Thoracic aorta (tissue), 2 donors: Measurements from ENCODE around the gene TRIM5. TPM values are rescaled to one million over a fixed set of nuclear protein-coding genes. Genes with fewer than 3 reads are reported as not detected.

Experiments
- ATAC-seq: fragments of 150-250 bp; one replicate; pipeline ENCODE4 v1.8.0; 2017; ENCODE audit warnings: low read depth; ENCODE audit not compliant: insufficient number of reproducible peaks, low FRiP score
- DNase-seq: peaks from one replicate; pipeline ENCODE4 v3.0.0-alpha.2; 2020; ENCODE audit warnings: low spot score
- H3K27ac ChIP-seq, 2 donors: fragments of 200-600 bp; sonication (generic); 1 replicate in 1 of 2; 2 replicates in 1 of 2; pipeline ENCODE4 v1.5.1; 2016; ENCODE audit warnings: mild to moderate bottlenecking in 2 of 2, moderate library complexity in 2 of 2
- H3K27me3 ChIP-seq: fragments of 200-600 bp; sonication (generic); replicated peaks from 2 replicates; pipeline ENCODE4 v1.6.0; 2016; ENCODE audit warnings: mild to moderate bottlenecking; ENCODE audit not compliant: insufficient read depth
- H3K36me3 ChIP-seq: fragments of 200-600 bp; sonication (generic); one replicate; pipeline ENCODE4 v1.5.1; 2016
- H3K4me1 ChIP-seq, 2 donors: fragments of 200-600 bp; sonication (generic); 1 replicate in 1 of 2; 2 replicates in 1 of 2; pipeline versions ENCODE4 v1.5.1 to v1.6.0; 2016; ENCODE audit warnings: low read depth in 2 of 2, mild to moderate bottlenecking in 1 of 2; ENCODE audit not compliant: control insufficient read depth in 1 of 2
- H3K4me3 ChIP-seq: fragments of 200-600 bp; sonication (generic); 2 replicates; pipeline ENCODE4 v1.5.1; 2016; ENCODE audit warnings: mild to moderate bottlenecking
- H3K9me3 ChIP-seq: fragments of 200-600 bp; sonication (generic); 2 replicates; pipeline ENCODE4 v1.5.1; 2016
- total RNA-seq, 2 donors: library from RNA; depleted of rRNA; stranded (reverse); fragments of >200 nt; gene quantifications; one replicate each; pipeline versions ENCODE4 v1.1.0 to v1.2.3, GENCODE V29; 2016
- TF ChIP-seq, protein P1 (sequence below): fragments of 200-600 bp; sonication (generic); IDR thresholded peaks from one replicate; pipeline ENCODE4 v1.5.1; 2019; ENCODE audit warnings: antibody characterized with exemption

The TRIM5 gene
- total RNA-seq, 2 donors from 2014 or later: 35.5 to 36.4 TPM

DNA sequence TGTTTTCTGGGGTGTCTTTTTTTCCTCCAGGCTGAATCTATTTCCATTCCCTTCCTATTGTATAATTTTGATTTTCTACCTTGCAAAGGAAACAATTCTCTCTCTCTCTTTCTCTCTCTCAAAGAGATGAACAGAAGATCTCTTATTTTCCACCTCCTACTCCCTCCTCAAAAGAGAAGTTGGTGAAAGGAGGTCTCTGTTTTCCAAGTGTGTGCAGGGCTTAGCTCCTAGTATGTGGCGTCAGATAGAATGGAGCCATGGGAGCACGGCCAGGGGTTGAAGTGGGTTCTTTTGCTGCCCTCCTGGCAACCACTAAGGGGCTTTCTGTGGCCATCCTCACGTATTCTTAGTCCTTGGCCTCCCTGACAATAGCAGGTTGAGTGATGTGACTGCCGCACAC, 59.6 kb downstream of the TRIM5 start:
- H3K36me3 ChIP-seq: no peaks in the 10 kb centered on the region
- ATAC-seq: no peak
- TF ChIP-seq, protein P1, sequence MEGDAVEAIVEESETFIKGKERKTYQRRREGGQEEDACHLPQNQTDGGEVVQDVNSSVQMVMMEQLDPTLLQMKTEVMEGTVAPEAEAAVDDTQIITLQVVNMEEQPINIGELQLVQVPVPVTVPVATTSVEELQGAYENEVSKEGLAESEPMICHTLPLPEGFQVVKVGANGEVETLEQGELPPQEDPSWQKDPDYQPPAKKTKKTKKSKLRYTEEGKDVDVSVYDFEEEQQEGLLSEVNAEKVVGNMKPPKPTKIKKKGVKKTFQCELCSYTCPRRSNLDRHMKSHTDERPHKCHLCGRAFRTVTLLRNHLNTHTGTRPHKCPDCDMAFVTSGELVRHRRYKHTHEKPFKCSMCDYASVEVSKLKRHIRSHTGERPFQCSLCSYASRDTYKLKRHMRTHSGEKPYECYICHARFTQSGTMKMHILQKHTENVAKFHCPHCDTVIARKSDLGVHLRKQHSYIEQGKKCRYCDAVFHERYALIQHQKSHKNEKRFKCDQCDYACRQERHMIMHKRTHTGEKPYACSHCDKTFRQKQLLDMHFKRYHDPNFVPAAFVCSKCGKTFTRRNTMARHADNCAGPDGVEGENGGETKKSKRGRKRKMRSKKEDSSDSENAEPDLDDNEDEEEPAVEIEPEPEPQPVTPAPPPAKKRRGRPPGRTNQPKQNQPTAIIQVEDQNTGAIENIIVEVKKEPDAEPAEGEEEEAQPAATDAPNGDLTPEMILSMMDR: no peak

DNA sequence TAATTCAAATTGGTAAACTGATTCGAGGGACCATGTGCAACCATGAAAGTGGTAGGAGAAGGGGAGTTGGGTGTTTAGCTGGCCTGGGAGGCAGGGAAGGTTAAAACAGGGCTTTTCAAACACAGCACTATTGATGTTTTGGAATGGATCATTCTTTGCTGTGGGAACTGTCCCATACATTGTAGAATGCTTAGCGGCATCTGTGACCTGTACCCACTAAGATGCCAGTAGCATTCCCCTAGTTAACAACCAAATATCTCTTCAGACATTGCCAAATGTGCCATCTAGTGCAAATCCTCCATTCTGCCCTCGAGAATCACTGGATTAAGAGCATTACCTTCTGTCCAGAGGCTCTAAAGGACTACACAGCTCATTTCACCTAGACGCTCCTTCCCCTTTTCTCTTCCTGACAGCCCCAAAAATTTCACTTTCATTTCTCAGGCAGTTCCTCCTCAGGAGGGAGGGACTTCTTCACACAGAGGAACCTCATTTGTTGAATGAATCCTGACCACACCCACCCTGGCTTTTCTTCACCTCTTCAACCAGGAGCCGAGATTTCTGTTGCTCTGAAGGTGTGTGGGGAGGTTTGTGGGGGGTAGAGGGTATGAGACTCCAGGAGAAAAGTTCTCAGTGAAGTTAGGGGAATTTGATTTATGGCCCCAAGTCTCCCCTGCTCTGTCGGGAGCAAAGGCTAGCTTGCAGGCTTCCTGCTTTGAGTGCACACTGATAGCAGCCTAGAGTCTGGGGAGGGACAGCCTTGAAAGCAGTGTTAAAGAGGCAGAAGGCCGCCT, 60.2 kb downstream of the TRIM5 start, which contains the start of gene TRIM34:
Gene TRIM34 (plus strand): TSS at position 513 of the 791 bp plus-strand sequence. CDS start 7,331 bp downstream, outside the sequence.
- DNase-seq (no peak), ATAC-seq (no peak)
- no peaks in the 10 kb centered on the region for H3K9me3 ChIP-seq
- peak within 1 kb of the TSS; percentile 89 for H3K4me3 ChIP-seq
- peaks cover 28 to 37% of the 10 kb centered on the region in 2 donors for H3K4me1 ChIP-seq
- H3K27ac ChIP-seq: peak within 1 kb of the TSS; percentile 35 to 61
- H3K36me3 ChIP-seq: no peaks in the 10 kb centered on the region
- TF ChIP-seq, protein P1: no peak
- H3K27me3 ChIP-seq: no peaks in the 10 kb centered on the region

More for the DNA sequence above, 59.6 kb downstream of the TRIM5 start:
- Histone ChIP-seq H3K27ac (peak overlapping the region; percentile 35 to 61), H3K4me1 (peaks cover 28 to 35% of the 10 kb centered on the region in 2 donors), H3K27me3 (no peaks in the 10 kb centered on the region), H3K4me3 (peak overlapping the region; percentile 89), H3K9me3 (no peaks in the 10 kb centered on the region)
- no peak for DNase-seq

DNA sequence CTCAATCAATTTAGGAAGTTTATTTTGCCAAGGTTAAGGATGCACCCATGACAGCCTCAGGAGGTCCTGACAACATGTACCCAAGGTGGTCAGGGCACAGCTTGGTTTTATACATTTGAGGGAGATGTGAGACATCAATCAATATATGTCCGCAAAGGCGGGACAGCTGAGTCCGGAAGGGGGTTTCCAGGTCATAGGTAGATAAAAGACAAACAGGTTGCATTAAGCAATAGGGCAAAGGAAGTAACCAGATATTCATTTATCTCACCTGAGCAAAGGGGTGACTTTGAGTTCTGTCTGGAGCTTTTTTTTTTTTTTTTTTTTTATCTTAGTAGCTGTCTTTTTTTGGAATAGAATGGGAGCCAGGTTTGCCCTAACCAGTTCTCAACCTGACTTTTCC, 62.1 kb downstream of the TRIM5 start:
- Histone ChIP-seq H3K27me3 (no peaks in the 10 kb centered on the region), H3K27ac (no peak overlapping the region), H3K4me3 (no peak overlapping the region), H3K36me3 (no peaks in the 10 kb centered on the region), H3K4me1 (peaks cover 28 to 37% of the 10 kb centered on the region in 2 donors), H3K9me3 (no peaks in the 10 kb centered on the region)
- DNase-seq (no peak), ATAC-seq (no peak)
- TF ChIP-seq, protein P1: no peak

DNA sequence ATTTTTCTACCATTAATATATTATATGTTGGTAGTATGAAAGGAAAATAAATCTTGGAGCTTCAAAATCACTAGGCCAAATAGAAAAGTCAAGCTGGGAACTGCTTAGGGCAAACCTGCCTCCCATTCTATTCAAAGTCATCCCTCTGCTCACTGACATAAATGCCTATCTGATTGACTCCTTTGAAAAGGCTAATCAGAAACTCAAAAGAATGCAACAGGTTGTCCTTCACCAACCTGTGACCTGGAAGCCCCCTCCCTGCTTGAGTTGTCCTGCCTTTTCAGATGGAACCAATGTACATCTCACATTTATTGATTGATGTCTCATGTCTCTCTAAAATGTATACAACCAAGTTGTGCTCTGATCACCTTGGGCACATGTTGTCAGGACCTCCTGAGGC, 63.3 kb downstream of the TRIM5 start:
- Histone ChIP-seq H3K27ac (peak overlapping the region; percentile 51 to 59), H3K4me3 (no peak overlapping the region), H3K4me1 (peaks cover 28 to 37% of the 10 kb centered on the region in 2 donors), H3K36me3 (no peaks in the 10 kb centered on the region), H3K9me3 (no peaks in the 10 kb centered on the region), H3K27me3 (no peaks in the 10 kb centered on the region)
- ATAC-seq: no peak
- DNase-seq: no peak
- TF ChIP-seq, protein P1: no peak

DNA sequence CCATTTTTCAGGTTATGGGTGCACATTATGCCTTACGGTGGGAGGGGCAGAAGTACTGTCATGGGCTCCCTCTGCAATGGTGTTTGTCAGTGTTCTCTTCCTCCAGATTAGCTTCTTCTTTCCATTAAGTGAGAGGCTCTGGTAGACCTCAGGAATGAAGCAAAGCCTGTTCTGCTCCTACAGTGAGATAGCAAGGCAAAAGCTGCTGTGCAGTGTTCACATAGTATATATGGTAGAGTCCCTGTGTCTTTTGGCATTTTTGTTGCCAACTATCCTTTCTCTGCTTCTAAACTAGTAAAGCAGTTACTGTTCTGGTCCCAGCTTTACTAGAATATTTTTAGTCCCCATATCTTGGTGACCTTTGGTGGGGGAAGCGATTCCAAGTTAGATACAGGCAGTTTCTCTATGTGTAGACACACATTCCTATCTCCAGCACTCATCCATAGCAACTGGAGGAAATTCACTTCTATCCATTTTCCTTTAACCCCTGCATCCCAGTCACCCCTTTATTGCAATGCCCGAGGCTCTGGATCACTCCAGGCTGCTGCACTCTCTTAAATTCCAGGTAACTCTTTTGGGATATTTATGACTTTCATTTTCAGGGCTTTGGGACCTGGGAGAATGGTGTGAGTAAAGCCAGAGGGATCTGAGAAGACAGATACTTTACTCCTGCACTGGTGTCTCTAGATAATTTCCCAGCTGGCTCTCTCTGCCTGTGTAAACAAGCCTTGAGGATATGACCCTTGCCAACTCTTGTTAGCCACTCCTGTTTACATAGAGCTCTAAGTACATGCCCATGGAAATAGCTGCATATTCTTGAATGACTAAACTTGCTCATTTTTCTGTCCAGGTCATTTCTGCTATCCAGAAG, 64.0 kb downstream of the TRIM5 start:
- H3K9me3 ChIP-seq: no peaks in the 10 kb centered on the region
- peaks cover 24 to 34% of the 10 kb centered on the region in 2 donors for H3K4me1 ChIP-seq
- TF ChIP-seq, protein P1: no peak
- peak overlapping the region; percentile 51 to 59 for H3K27ac ChIP-seq
- H3K36me3 ChIP-seq: no peaks in the 10 kb centered on the region
- H3K27me3 ChIP-seq: no peaks in the 10 kb centered on the region
- ATAC-seq (peak; percentile 68), DNase-seq (no peak)
- H3K4me3 ChIP-seq: peak overlapping the region; percentile 10
